ENCODE results near the gene SAMD14. TPM values are rescaled to one million over a fixed set of nuclear protein-coding genes. Genes with fewer than 3 reads are reported as not detected.
A peak's percentile ranks its signal among the peaks of the same experiment; 100 is the strongest.

The SAMD14 gene
- total RNA-seq, 2 experiments from 2014 or later, result 1.1 to 1.3 TPM

GRCh38 chr17:50144845-50145531 is 15.0 kb upstream of the SAMD14 start:
- intact Hi-C loops (cut with micrococcal nuclease), result no loop called here
- Mint-ChIP-seq H3K27ac (peak overlapping the region; percentile 76), H3K36me3 (ENCODE audit: low read depth) (peaks cover 58% of the 10 kb centered on the region), H3K9me3 (no peaks in the 10 kb centered on the region), H3K4me1 (ENCODE audit: low read depth) (peaks cover 72% of the 10 kb centered on the region), H3K4me3 (peak overlapping the region; percentile 39), H3K27me3 (ENCODE audit: low read depth) (no peaks in the 10 kb centered on the region)
- peak; percentile 41 for DNase-seq
- CTCF ChIA-PET, result interaction anchor here (1.1 to 3.1 kb wide), 5 partner anchors 17 to 51 kb away, joined by 3 to 13 read pairs (median 5); no protein-coding TSS in a partner anchor

- Mint-ChIP-seq H3K9me3 (no peaks in the 10 kb centered on the region), H3K36me3 (ENCODE audit: low read depth) (peaks cover 63% of the 10 kb centered on the region), H3K4me1 (ENCODE audit: low read depth) (peaks cover 75% of the 10 kb centered on the region), H3K27ac (peak overlapping the region; percentile 22), H3K4me3 (no peak overlapping the region), H3K27me3 (ENCODE audit: low read depth) (no peaks in the 10 kb centered on the region)
- intact Hi-C loops (cut with micrococcal nuclease), result no loop called here
- CTCF ChIA-PET, result interaction anchor here (1.1 to 3.1 kb wide), 3 partner anchors 17 to 34 kb away, joined by 3 to 13 read pairs (median 4); no protein-coding TSS in a partner anchor
- DNase-seq, result no peak
Measured at GRCh38 chr17:50144355-50144754, 14.4 kb upstream of the SAMD14 start.

- H3K27me3 Mint-ChIP-seq (ENCODE audit: low read depth), result no peaks in the 10 kb centered on the region
- no peak overlapping the region for H3K4me3 Mint-ChIP-seq
- CTCF ChIA-PET, result interaction anchor here (1.3 kb wide), 1 partner anchor 18 kb away, joined by 3 read pairs; no protein-coding TSS in a partner anchor
- H3K9me3 Mint-ChIP-seq, result no peaks in the 10 kb centered on the region
- H3K4me1 Mint-ChIP-seq (ENCODE audit: low read depth), result peaks cover 75% of the 10 kb centered on the region
- DNase-seq, result no peak
- intact Hi-C loops (cut with micrococcal nuclease), result no loop called here
- H3K36me3 Mint-ChIP-seq (ENCODE audit: low read depth), result peaks cover 65% of the 10 kb centered on the region
- H3K27ac Mint-ChIP-seq, result peak overlapping the region; percentile 22
Measured at GRCh38 chr17:50143461-50144176, 13.7 kb upstream of the SAMD14 start.

- Mint-ChIP-seq H3K27ac (peak overlapping the region; percentile 72), H3K4me3 (no peak overlapping the region), H3K4me1 (ENCODE audit: low read depth) (peaks cover 62% of the 10 kb centered on the region), H3K9me3 (no peaks in the 10 kb centered on the region), H3K27me3 (ENCODE audit: low read depth) (no peaks in the 10 kb centered on the region), H3K36me3 (ENCODE audit: low read depth) (peaks cover 67% of the 10 kb centered on the region)
- DNase-seq, result no peak
- CTCF ChIA-PET, result interaction anchor here (0.6 to 4.1 kb wide), 4 partner anchors 20 to 280 kb away, joined by 4 to 44 read pairs (median 29); no protein-coding TSS in a partner anchor
- intact Hi-C loops (cut with micrococcal nuclease), result no loop called here
Measured at GRCh38 chr17:50141745-50142110, 11.8 kb upstream of the SAMD14 start.

GRCh38 chr17:50141026-50141744 is 11.2 kb upstream of the SAMD14 start:
- Mint-ChIP-seq H3K4me1 (ENCODE audit: low read depth) (peaks cover 58% of the 10 kb centered on the region), H3K9me3 (no peaks in the 10 kb centered on the region), H3K4me3 (no peak overlapping the region), H3K27me3 (ENCODE audit: low read depth) (no peaks in the 10 kb centered on the region), H3K27ac (peak overlapping the region; percentile 78), H3K36me3 (ENCODE audit: low read depth) (peaks cover 71% of the 10 kb centered on the region)
- CTCF ChIA-PET, result interaction anchor here (0.6 to 4.1 kb wide), 10 partner anchors 7 to 390 kb away, joined by 3 to 44 read pairs (median 12); partner anchors contain the start of gene PPP1R9B
- intact Hi-C loops (cut with micrococcal nuclease), result no loop called here
- DNase-seq, result no peak

GRCh38 chr17:50139950-50140885 is 10.3 kb upstream of the SAMD14 start:
- intact Hi-C loops (cut with micrococcal nuclease), result loop anchor here (1.0 kb wide), 4 partner anchors 8 to 58 kb away; no protein-coding TSS in a partner anchor
- no peaks in the 10 kb centered on the region for H3K27me3 Mint-ChIP-seq (ENCODE audit: low read depth)
- DNase-seq, result peak; percentile 91
- H3K4me1 Mint-ChIP-seq (ENCODE audit: low read depth), result peaks cover 49% of the 10 kb centered on the region
- CTCF ChIA-PET, result interaction anchor here (0.7 to 4.1 kb wide), 14 partner anchors 8 to 389 kb away, joined by 3 to 44 read pairs (median 5); partner anchors contain the start of genes COL1A1 and PPP1R9B
- peaks cover 74% of the 10 kb centered on the region for H3K36me3 Mint-ChIP-seq (ENCODE audit: low read depth)
- H3K4me3 Mint-ChIP-seq, result peak overlapping the region; percentile 44
- H3K27ac Mint-ChIP-seq, result peak overlapping the region; percentile 78
- H3K9me3 Mint-ChIP-seq, result no peaks in the 10 kb centered on the region

- CTCF ChIA-PET, result interaction anchor here (0.6 to 4.1 kb wide), 14 partner anchors 8 to 263 kb away, joined by 3 to 44 read pairs (median 6); partner anchors contain the start of genes COL1A1 and PPP1R9B
- Mint-ChIP-seq H3K4me1 (ENCODE audit: low read depth) (peaks cover 39% of the 10 kb centered on the region), H3K27me3 (ENCODE audit: low read depth) (no peaks in the 10 kb centered on the region), H3K4me3 (no peak overlapping the region), H3K36me3 (ENCODE audit: low read depth) (peaks cover 67% of the 10 kb centered on the region), H3K27ac (no peak overlapping the region), H3K9me3 (no peaks in the 10 kb centered on the region)
- DNase-seq, result no peak
- intact Hi-C loops (cut with micrococcal nuclease), result no loop called here
Measured at GRCh38 chr17:50139185-50139783, 9.3 kb upstream of the SAMD14 start.

GRCh38 chr17:50137042-50137441 is 7.1 kb upstream of the SAMD14 start:
- CTCF ChIA-PET, result interaction anchor here (0.7 to 2.0 kb wide), 6 partner anchors 9 to 140 kb away, joined by 3 to 6 read pairs (median 4); no protein-coding TSS in a partner anchor
- no peaks in the 10 kb centered on the region for H3K27me3 Mint-ChIP-seq (ENCODE audit: low read depth)
- H3K4me1 Mint-ChIP-seq (ENCODE audit: low read depth), result peaks cover 26% of the 10 kb centered on the region
- H3K4me3 Mint-ChIP-seq, result no peak overlapping the region
- H3K27ac Mint-ChIP-seq, result no peak overlapping the region
- H3K36me3 Mint-ChIP-seq (ENCODE audit: low read depth), result peaks cover 61% of the 10 kb centered on the region
- intact Hi-C loops (cut with micrococcal nuclease), result no loop called here
- no peak for DNase-seq
- H3K9me3 Mint-ChIP-seq, result no peaks in the 10 kb centered on the region

GRCh38 chr17:50136096-50136687 is 6.2 kb upstream of the SAMD14 start:
- Mint-ChIP-seq H3K27me3 (ENCODE audit: low read depth) (no peaks in the 10 kb centered on the region), H3K36me3 (ENCODE audit: low read depth) (peaks cover 55% of the 10 kb centered on the region), H3K4me3 (no peak overlapping the region), H3K9me3 (no peaks in the 10 kb centered on the region), H3K27ac (no peak overlapping the region), H3K4me1 (ENCODE audit: low read depth) (peaks cover 24% of the 10 kb centered on the region)
- intact Hi-C loops (cut with micrococcal nuclease), result no loop called here
- DNase-seq, result no peak
- CTCF ChIA-PET, result interaction anchor here (0.7 to 2.0 kb wide), 6 partner anchors 16 to 140 kb away, joined by 3 to 6 read pairs (median 4); no protein-coding TSS in a partner anchor

GRCh38 chr17:50135316-50136095 is 5.5 kb upstream of the SAMD14 start:
- no peak for DNase-seq
- CTCF ChIA-PET, result interaction anchor here (1.3 to 2.0 kb wide), 3 partner anchors 19 to 65 kb away, joined by 3 to 6 read pairs (median 6); no protein-coding TSS in a partner anchor
- Mint-ChIP-seq H3K36me3 (ENCODE audit: low read depth) (peaks cover 52% of the 10 kb centered on the region), H3K27ac (no peak overlapping the region), H3K4me3 (no peak overlapping the region), H3K27me3 (ENCODE audit: low read depth) (peaks cover 4% of the 10 kb centered on the region), H3K9me3 (no peaks in the 10 kb centered on the region), H3K4me1 (ENCODE audit: low read depth) (peaks cover 24% of the 10 kb centered on the region)
- intact Hi-C loops (cut with micrococcal nuclease), result no loop called here
